WTC11 (cell line): ENCODE measurements around the gene DYRK1A. TPM values are rescaled to one million over a fixed set of nuclear protein-coding genes. Genes with fewer than 3 reads are reported as not detected.

Source experiments
- ATAC-seq: fragments of 200-7000 bp; cut with Tn5 transposase; 2 replicates; pipeline ENCODE4 v1.10.0; 2021; ENCODE audit warnings: mild to moderate bottlenecking, moderate library complexity
- CTCF ChIA-PET: fragments of 300-600 bp; sonication (Branson Sonifier 250); formaldehyde crosslinking; loops from one replicate; lab custom pipeline; 2021; ENCODE audit warnings: antibody characterized with exemption; lab: Charles Lee
- POLR2A ChIA-PET: fragments of 350-600 bp; sonication (Branson Sonifier 250); formaldehyde crosslinking; loops from one replicate; lab custom pipeline; 2021; ENCODE audit warnings: antibody characterized with exemption; lab: Charles Lee
- DNase-seq: peaks from one replicate; pipeline ENCODE4 v3.0.0; 2021; ENCODE audit warnings: low spot score
- H3K27ac Mint-ChIP-seq: 2 replicates; pipeline ENCODE4 v1.8.0; 2021; ENCODE audit warnings: mixed read lengths
- H3K27me3 Mint-ChIP-seq: 2 replicates; pipeline ENCODE4 v1.8.0; 2021; ENCODE audit warnings: low read depth, mild to moderate bottlenecking, moderate library complexity, mixed read lengths
- H3K36me3 Mint-ChIP-seq: 2 replicates; pipeline ENCODE4 v1.8.0; 2021; ENCODE audit warnings: mixed read lengths
- H3K4me1 Mint-ChIP-seq: 2 replicates; pipeline ENCODE4 v1.8.0; 2022; ENCODE audit warnings: mixed read lengths
- H3K4me3 Mint-ChIP-seq: 2 replicates; pipeline ENCODE4 v1.8.0; 2021; ENCODE audit warnings: mild to moderate bottlenecking, moderate library complexity, mixed read lengths
- H3K9me3 Mint-ChIP-seq: 2 replicates; pipeline ENCODE4 v1.8.0; 2021; ENCODE audit warnings: mixed read lengths
- ESRRA ChIP-seq: sonication (generic); formaldehyde crosslinking; IDR thresholded peaks from 2 replicates; pipeline ENCODE4 v1.8.1; 2022; ENCODE audit warnings: mild to moderate bottlenecking, missing genetic modification reagents, borderline replicate concordance
- FOXJ3 ChIP-seq: sonication (generic); formaldehyde crosslinking; IDR thresholded peaks from 2 replicates; pipeline ENCODE4 v1.9.0; 2021; ENCODE audit warnings: missing genetic modification reagents, mild to moderate bottlenecking, borderline replicate concordance
- FOXK1 ChIP-seq: sonication (generic); formaldehyde crosslinking; IDR thresholded peaks from 2 replicates; pipeline ENCODE4 v1.8.0; 2022; ENCODE audit warnings: mild to moderate bottlenecking, moderate library complexity, missing genetic modification reagents
- FOXP1 ChIP-seq: sonication (generic); formaldehyde crosslinking; IDR thresholded peaks from 2 replicates; pipeline ENCODE4 v1.8.0; 2022; ENCODE audit warnings: missing genetic modification reagents, mild to moderate bottlenecking, moderate library complexity, borderline replicate concordance
- MXD4 ChIP-seq: fragments of 250-450 bp; sonication (Bioruptor Pico); IDR thresholded peaks from 2 replicates; pipeline ENCODE4 v1.8.0; 2021; ENCODE audit warnings: mild to moderate bottlenecking, moderate library complexity, borderline replicate concordance
- NFE2L1 ChIP-seq: sonication (generic); formaldehyde crosslinking; IDR thresholded peaks from 2 replicates; pipeline ENCODE4 v1.8.1; 2023; ENCODE audit warnings: missing genetic modification reagents
- NR2C2 ChIP-seq: sonication (generic); formaldehyde crosslinking; IDR thresholded peaks from 2 replicates; pipeline ENCODE4 v1.8.0; 2022; ENCODE audit warnings: mild to moderate bottlenecking, missing genetic modification reagents
- RELA ChIP-seq: sonication (generic); formaldehyde crosslinking; IDR thresholded peaks from 2 replicates; pipeline ENCODE4 v1.8.1; 2022; ENCODE audit warnings: missing genetic modification reagents, mild to moderate bottlenecking, borderline replicate concordance
- RORB ChIP-seq: fragments of 250-450 bp; sonication (Bioruptor Pico); IDR thresholded peaks from 2 replicates; pipeline ENCODE4 v1.9.0; 2021; ENCODE audit warnings: mild to moderate bottlenecking
- TCF7 ChIP-seq: sonication (generic); formaldehyde crosslinking; IDR thresholded peaks from 2 replicates; pipeline ENCODE4 v1.8.0; 2022; ENCODE audit warnings: mild to moderate bottlenecking, low read depth, missing genetic modification reagents, moderate library complexity
- TEAD1 ChIP-seq: sonication (generic); formaldehyde crosslinking; IDR thresholded peaks from 2 replicates; pipeline ENCODE4 v1.8.0; 2022; ENCODE audit warnings: mild to moderate bottlenecking, missing genetic modification reagents
- ZNF396 ChIP-seq: fragments of 250-450 bp; sonication (Bioruptor Pico); IDR thresholded peaks from 2 replicates; pipeline ENCODE4 v1.8.0; 2021; ENCODE audit warnings: mild to moderate bottlenecking, moderate library complexity, borderline replicate concordance
- total RNA-seq: library from RNA; stranded (reverse); gene quantifications from 3 replicates; pipeline ENCODE4 v1.2.3, GENCODE V29; 2021
- TF ChIP-seq, protein P1 (sequence below): sonication (generic); formaldehyde crosslinking; IDR thresholded peaks from 2 replicates; pipeline ENCODE4 v1.8.0; 2023; ENCODE audit warnings: missing genetic modification reagents
- TF ChIP-seq, protein P2 (sequence below): sonication (generic); formaldehyde crosslinking; IDR thresholded peaks from 2 replicates; pipeline ENCODE4 v1.8.1; 2023; ENCODE audit warnings: mild to moderate bottlenecking, missing genetic modification reagents, borderline replicate concordance
- TF ChIP-seq, protein P3 (sequence below): sonication (generic); formaldehyde crosslinking; IDR thresholded peaks from 2 replicates; pipeline ENCODE4 v1.8.1; 2022; ENCODE audit warnings: mild to moderate bottlenecking, missing genetic modification reagents, moderate library complexity, borderline replicate concordance
- TF ChIP-seq, protein P4 (sequence below): sonication (generic); formaldehyde crosslinking; IDR thresholded peaks from 2 replicates; pipeline ENCODE4 v1.8.0; 2022; ENCODE audit warnings: missing genetic modification reagents
- TF ChIP-seq, protein P5 (sequence below): sonication (generic); formaldehyde crosslinking; IDR thresholded peaks from 2 replicates; pipeline ENCODE4 v1.8.0; 2022; ENCODE audit warnings: mild to moderate bottlenecking, missing genetic modification reagents
- TF ChIP-seq, protein P6 (sequence below): fragments of 250-450 bp; sonication (Bioruptor Pico); IDR thresholded peaks from 2 replicates; pipeline ENCODE4 v1.9.0; 2021; ENCODE audit warnings: mild to moderate bottlenecking
- TF ChIP-seq, protein P7 (sequence below): fragments of 250-450 bp; sonication (Bioruptor Pico); IDR thresholded peaks from 2 replicates; pipeline ENCODE4 v2.1.2; 2022; ENCODE audit warnings: mild to moderate bottlenecking, moderate library complexity

DYRK1A gene
- total RNA-seq, 1 experiment from 2014 or later: 56.5 TPM

DNA sequence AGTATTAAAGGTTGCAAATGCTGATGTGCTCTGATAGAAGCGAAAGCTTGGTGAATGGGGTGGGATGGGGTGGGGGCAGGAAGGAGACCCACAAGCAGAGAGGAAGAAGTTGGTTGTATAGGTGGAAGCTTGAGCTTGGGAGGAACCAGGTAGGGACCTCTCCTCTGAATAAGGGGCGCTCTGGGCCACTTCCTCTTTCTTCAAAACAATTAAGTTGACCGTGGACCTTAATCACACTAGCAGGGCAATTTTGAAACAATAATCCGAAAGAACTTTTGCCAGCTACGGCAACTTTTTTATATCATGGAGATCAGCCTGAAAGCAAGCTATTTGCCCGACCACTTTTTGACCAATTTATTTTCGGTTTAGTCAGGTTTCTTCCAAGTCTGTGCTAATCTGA, 1.9 kb upstream of the DYRK1A start (continued):
- TF ChIP-seq, protein P1, sequence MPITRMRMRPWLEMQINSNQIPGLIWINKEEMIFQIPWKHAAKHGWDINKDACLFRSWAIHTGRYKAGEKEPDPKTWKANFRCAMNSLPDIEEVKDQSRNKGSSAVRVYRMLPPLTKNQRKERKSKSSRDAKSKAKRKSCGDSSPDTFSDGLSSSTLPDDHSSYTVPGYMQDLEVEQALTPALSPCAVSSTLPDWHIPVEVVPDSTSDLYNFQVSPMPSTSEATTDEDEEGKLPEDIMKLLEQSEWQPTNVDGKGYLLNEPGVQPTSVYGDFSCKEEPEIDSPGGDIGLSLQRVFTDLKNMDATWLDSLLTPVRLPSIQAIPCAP (CRISPR knock-in tag): no peak
- TF ChIP-seq FOXK1 (no peak), ESRRA (CRISPR knock-in tag) (no peak), TEAD1 (CRISPR knock-in tag) (no peak), RORB (CRISPR knock-in tag) (no peak), FOXJ3 (CRISPR knock-in tag) (no peak), MXD4 (CRISPR knock-in tag) (no peak), TCF7 (no peak)
- TF ChIP-seq, protein P2, sequence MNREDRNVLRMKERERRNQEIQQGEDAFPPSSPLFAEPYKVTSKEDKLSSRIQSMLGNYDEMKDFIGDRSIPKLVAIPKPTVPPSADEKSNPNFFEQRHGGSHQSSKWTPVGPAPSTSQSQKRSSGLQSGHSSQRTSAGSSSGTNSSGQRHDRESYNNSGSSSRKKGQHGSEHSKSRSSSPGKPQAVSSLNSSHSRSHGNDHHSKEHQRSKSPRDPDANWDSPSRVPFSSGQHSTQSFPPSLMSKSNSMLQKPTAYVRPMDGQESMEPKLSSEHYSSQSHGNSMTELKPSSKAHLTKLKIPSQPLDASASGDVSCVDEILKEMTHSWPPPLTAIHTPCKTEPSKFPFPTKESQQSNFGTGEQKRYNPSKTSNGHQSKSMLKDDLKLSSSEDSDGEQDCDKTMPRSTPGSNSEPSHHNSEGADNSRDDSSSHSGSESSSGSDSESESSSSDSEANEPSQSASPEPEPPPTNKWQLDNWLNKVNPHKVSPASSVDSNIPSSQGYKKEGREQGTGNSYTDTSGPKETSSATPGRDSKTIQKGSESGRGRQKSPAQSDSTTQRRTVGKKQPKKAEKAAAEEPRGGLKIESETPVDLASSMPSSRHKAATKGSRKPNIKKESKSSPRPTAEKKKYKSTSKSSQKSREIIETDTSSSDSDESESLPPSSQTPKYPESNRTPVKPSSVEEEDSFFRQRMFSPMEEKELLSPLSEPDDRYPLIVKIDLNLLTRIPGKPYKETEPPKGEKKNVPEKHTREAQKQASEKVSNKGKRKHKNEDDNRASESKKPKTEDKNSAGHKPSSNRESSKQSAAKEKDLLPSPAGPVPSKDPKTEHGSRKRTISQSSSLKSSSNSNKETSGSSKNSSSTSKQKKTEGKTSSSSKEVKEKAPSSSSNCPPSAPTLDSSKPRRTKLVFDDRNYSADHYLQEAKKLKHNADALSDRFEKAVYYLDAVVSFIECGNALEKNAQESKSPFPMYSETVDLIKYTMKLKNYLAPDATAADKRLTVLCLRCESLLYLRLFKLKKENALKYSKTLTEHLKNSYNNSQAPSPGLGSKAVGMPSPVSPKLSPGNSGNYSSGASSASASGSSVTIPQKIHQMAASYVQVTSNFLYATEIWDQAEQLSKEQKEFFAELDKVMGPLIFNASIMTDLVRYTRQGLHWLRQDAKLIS (CRISPR knock-in tag): no peak
- TF ChIP-seq, protein P3, sequence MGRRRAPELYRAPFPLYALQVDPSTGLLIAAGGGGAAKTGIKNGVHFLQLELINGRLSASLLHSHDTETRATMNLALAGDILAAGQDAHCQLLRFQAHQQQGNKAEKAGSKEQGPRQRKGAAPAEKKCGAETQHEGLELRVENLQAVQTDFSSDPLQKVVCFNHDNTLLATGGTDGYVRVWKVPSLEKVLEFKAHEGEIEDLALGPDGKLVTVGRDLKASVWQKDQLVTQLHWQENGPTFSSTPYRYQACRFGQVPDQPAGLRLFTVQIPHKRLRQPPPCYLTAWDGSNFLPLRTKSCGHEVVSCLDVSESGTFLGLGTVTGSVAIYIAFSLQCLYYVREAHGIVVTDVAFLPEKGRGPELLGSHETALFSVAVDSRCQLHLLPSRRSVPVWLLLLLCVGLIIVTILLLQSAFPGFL: no peak
- TF ChIP-seq, protein P4, sequence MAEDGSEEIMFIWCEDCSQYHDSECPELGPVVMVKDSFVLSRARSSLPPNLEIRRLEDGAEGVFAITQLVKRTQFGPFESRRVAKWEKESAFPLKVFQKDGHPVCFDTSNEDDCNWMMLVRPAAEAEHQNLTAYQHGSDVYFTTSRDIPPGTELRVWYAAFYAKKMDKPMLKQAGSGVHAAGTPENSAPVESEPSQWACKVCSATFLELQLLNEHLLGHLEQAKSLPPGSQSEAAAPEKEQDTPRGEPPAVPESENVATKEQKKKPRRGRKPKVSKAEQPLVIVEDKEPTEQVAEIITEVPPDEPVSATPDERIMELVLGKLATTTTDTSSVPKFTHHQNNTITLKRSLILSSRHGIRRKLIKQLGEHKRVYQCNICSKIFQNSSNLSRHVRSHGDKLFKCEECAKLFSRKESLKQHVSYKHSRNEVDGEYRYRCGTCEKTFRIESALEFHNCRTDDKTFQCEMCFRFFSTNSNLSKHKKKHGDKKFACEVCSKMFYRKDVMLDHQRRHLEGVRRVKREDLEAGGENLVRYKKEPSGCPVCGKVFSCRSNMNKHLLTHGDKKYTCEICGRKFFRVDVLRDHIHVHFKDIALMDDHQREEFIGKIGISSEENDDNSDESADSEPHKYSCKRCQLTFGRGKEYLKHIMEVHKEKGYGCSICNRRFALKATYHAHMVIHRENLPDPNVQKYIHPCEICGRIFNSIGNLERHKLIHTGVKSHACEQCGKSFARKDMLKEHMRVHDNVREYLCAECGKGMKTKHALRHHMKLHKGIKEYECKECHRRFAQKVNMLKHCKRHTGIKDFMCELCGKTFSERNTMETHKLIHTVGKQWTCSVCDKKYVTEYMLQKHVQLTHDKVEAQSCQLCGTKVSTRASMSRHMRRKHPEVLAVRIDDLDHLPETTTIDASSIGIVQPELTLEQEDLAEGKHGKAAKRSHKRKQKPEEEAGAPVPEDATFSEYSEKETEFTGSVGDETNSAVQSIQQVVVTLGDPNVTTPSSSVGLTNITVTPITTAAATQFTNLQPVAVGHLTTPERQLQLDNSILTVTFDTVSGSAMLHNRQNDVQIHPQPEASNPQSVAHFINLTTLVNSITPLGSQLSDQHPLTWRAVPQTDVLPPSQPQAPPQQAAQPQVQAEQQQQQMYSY (CRISPR knock-in tag): no peak
- TF ChIP-seq, all 79 proteins: peak for 0

DNA sequence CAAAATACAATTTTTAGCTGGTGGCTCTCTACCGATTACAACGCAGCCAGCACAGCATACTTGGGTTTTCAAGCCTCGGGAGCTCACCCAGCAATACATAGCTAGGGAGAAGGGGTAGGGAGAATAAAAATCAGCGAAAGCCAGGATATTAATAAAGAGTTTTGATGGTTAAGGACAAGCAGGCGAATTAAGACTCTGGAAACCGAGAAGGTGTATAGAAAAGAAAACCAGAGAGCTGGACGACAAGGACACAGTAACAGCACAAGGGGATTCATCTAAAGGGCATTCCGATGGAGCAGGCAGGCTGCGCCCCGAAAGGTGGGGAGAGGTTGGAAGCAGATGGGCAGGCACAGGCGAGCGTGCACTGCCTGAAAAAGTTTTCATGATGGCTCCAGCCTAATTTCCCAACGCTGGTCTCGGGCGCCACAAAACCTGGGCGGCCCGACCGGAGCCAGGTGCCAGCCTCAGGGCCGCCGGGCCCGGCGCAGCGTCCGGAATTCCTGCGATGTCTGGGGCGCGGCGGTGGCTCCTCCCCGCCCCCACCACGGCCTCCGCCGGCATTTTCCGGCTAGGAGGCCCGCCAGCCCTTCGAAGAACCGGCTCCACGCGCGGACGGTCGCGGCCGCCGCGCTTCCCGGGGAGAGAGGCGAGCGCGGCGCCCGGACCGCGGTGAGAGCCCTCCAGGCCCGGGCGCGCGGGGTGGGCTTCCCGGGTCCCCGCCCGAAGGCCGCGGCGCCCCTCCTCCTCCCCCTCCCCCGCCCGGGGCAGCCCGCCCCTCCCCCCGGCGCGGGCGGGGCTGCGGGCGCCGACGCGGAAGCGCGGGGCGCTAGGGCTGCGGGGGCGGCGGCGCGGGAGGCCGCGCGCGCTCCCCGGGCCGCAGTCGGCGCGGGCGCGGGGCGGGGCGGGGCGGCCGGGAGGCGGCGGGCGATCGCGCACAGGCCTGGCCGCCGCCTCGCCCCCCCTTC, 774 bp upstream of the DYRK1A start:
- H3K4me1 Mint-ChIP-seq: peaks cover 34% of the 10 kb centered on the region
- H3K9me3 Mint-ChIP-seq: no peaks in the 10 kb centered on the region
- peak overlapping the region; percentile 90 for H3K4me3 Mint-ChIP-seq
- no peaks in the 10 kb centered on the region; the same call in 1 of the 2 replicates for H3K36me3 Mint-ChIP-seq
- H3K27ac Mint-ChIP-seq: peak overlapping the region; percentile 99
- ATAC-seq (peak; percentile 41), DNase-seq (peak; percentile 76)
- H3K27me3 Mint-ChIP-seq: no peaks in the 10 kb centered on the region
- ChIA-PET POLR2A (interaction anchor here (1.0 to 2.8 kb wide), 3 partner anchors 69 to 108 kb away, joined by 3 to 15 read pairs (median 13); partner anchors contain the start of gene VPS26C), CTCF (interaction anchor here (0.6 to 1.4 kb wide), 6 partner anchors 42 to 346 kb away, joined by 3 to 5 read pairs (median 4); no protein-coding TSS in a partner anchor)
- TF ChIP-seq RELA (no peak), TCF7 (no peak), NFE2L1 (no peak), NR2C2 (CRISPR knock-in tag) (no peak), ESRRA (CRISPR knock-in tag) (0 out of 2 replicates have a peak, but pooled peaks have one; percentile 27), FOXP1 (CRISPR knock-in tag) (peak; percentile 39; the same call in 1 of the 2 replicates), ZNF396 (no peak)
- TF ChIP-seq, protein P5, sequence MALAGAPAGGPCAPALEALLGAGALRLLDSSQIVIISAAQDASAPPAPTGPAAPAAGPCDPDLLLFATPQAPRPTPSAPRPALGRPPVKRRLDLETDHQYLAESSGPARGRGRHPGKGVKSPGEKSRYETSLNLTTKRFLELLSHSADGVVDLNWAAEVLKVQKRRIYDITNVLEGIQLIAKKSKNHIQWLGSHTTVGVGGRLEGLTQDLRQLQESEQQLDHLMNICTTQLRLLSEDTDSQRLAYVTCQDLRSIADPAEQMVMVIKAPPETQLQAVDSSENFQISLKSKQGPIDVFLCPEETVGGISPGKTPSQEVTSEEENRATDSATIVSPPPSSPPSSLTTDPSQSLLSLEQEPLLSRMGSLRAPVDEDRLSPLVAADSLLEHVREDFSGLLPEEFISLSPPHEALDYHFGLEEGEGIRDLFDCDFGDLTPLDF (CRISPR knock-in tag): no peak
- TF ChIP-seq, protein P6, sequence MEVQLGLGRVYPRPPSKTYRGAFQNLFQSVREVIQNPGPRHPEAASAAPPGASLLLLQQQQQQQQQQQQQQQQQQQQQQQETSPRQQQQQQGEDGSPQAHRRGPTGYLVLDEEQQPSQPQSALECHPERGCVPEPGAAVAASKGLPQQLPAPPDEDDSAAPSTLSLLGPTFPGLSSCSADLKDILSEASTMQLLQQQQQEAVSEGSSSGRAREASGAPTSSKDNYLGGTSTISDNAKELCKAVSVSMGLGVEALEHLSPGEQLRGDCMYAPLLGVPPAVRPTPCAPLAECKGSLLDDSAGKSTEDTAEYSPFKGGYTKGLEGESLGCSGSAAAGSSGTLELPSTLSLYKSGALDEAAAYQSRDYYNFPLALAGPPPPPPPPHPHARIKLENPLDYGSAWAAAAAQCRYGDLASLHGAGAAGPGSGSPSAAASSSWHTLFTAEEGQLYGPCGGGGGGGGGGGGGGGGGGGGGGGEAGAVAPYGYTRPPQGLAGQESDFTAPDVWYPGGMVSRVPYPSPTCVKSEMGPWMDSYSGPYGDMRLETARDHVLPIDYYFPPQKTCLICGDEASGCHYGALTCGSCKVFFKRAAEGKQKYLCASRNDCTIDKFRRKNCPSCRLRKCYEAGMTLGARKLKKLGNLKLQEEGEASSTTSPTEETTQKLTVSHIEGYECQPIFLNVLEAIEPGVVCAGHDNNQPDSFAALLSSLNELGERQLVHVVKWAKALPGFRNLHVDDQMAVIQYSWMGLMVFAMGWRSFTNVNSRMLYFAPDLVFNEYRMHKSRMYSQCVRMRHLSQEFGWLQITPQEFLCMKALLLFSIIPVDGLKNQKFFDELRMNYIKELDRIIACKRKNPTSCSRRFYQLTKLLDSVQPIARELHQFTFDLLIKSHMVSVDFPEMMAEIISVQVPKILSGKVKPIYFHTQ (CRISPR knock-in tag): no peak
- TF ChIP-seq, protein P7, sequence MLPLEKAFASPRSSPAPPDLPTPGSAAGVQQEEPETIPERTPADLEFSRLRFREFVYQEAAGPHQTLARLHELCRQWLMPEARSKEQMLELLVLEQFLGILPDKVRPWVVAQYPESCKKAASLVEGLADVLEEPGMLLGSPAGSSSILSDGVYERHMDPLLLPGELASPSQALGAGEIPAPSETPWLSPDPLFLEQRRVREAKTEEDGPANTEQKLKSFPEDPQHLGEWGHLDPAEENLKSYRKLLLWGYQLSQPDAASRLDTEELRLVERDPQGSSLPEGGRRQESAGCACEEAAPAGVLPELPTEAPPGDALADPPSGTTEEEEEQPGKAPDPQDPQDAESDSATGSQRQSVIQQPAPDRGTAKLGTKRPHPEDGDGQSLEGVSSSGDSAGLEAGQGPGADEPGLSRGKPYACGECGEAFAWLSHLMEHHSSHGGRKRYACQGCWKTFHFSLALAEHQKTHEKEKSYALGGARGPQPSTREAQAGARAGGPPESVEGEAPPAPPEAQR (CRISPR knock-in tag): no peak
